MCF 10A (cell line): ENCODE data around the gene TNPO1. TPM values are rescaled to one million over a fixed set of nuclear protein-coding genes. Genes with fewer than 3 reads are reported as not detected.
A peak's percentile ranks its signal among the peaks of the same experiment; 100 is the strongest.

Source experiments
- BruUV-seq: library from RNA; stranded (reverse); fragments of 400-500 nt; replicated peaks from 2 replicates; lab custom pipeline; 2021; lab: Mats Ljungman, UMichigan
- CTCF ChIA-PET: fragments of 300-600 bp; sonication (Branson Sonifier 250); formaldehyde crosslinking; extraction: SDS; loops from one replicate; lab custom pipeline; 2021; ENCODE audit warnings: antibody characterized with exemption, inconsistent platforms; lab: Yijun Ruan, JAX
- POLR2A ChIA-PET: fragments of 300-600, 350-650 bp; sonication (Branson Sonifier 250); formaldehyde crosslinking; extraction: SDS; loops from one replicate; lab custom pipeline; 2020; ENCODE audit warnings: antibody characterized with exemption, inconsistent platforms; lab: Yijun Ruan, JAX
- DNase-seq: peaks from one replicate; pipeline ENCODE4 v3.0.0-alpha.2; 2018; ENCODE audit not compliant: unreplicated experiment
- H3K27ac Mint-ChIP-seq: one replicate; pipeline ENCODE4 v1.8.0; 2022; ENCODE audit warnings: mild to moderate bottlenecking, low read depth, mixed read lengths; ENCODE audit not compliant: unreplicated experiment
- H3K27me3 Mint-ChIP-seq: one replicate; pipeline ENCODE4 v1.8.0; 2022; ENCODE audit warnings: mixed read lengths; ENCODE audit not compliant: insufficient read depth, unreplicated experiment
- H3K36me3 Mint-ChIP-seq: one replicate; pipeline ENCODE4 v1.8.0; 2022; ENCODE audit warnings: mild to moderate bottlenecking, moderate library complexity, mixed read lengths; ENCODE audit not compliant: insufficient read depth, unreplicated experiment
- H3K4me1 Mint-ChIP-seq: one replicate; pipeline ENCODE4 v1.8.0; 2022; ENCODE audit warnings: mixed read lengths; ENCODE audit not compliant: insufficient read depth, unreplicated experiment
- H3K4me3 Mint-ChIP-seq: one replicate; pipeline ENCODE4 v1.8.0; 2022; ENCODE audit warnings: mild to moderate bottlenecking, moderate library complexity, mixed read lengths; ENCODE audit not compliant: unreplicated experiment
- H3K9me3 Mint-ChIP-seq: one replicate; pipeline ENCODE4 v1.8.0; 2022; ENCODE audit warnings: mixed read lengths; ENCODE audit not compliant: unreplicated experiment
- intact Hi-C: fragments of 100-400 bp; cut with micrococcal nuclease; formaldehyde crosslinking; loops from 2 replicates; pipeline ENCODE4 v1.14.1; 2022
- total RNA-seq: library from RNA; stranded (reverse); gene quantifications from 2 replicates; pipeline ENCODE4 v1.2.3, GENCODE V29; 2022
- TF ChIP-seq, protein P1 (sequence below): fragments of 200-600 bp; IDR thresholded peaks from one replicate; pipeline ENCODE4 v1.8.0; 2022; ENCODE audit warnings: antibody characterized with exemption, mild to moderate bottlenecking; ENCODE audit not compliant: unreplicated experiment

Gene TNPO1
- total RNA-seq, 1 experiment from 2014 or later = 167 TPM

DNA sequence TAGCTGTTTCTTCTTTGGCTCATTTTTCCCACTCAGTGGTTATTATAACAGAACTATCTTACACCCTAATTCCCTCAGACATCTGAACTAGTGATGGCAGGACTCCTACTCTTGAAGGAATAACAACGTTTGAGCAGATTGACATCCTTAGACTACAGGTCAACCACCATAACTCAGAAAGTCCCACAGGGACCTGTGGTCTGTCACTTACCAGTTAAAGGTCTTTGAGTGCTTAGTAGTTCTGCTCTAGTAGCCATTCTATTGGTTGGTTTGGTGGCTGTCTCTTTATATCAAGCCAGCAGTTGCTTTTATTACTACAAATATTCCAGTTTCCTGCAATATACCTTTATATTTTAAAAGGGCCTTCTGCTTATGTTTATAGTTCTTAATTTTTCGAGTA lies 72.1 kb downstream of the TNPO1 start:
- no peak for DNase-seq
- ChIA-PET POLR2A (interaction anchor here (0.7 to 1.1 kb wide), 2 partner anchors 19 to 74 kb away, joined by 3 read pairs; no protein-coding TSS in a partner anchor), CTCF (no interaction called here)
- TF ChIP-seq, protein P1, sequence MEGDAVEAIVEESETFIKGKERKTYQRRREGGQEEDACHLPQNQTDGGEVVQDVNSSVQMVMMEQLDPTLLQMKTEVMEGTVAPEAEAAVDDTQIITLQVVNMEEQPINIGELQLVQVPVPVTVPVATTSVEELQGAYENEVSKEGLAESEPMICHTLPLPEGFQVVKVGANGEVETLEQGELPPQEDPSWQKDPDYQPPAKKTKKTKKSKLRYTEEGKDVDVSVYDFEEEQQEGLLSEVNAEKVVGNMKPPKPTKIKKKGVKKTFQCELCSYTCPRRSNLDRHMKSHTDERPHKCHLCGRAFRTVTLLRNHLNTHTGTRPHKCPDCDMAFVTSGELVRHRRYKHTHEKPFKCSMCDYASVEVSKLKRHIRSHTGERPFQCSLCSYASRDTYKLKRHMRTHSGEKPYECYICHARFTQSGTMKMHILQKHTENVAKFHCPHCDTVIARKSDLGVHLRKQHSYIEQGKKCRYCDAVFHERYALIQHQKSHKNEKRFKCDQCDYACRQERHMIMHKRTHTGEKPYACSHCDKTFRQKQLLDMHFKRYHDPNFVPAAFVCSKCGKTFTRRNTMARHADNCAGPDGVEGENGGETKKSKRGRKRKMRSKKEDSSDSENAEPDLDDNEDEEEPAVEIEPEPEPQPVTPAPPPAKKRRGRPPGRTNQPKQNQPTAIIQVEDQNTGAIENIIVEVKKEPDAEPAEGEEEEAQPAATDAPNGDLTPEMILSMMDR = no peak
- no peaks in the 10 kb centered on the region for H3K4me1 Mint-ChIP-seq
- peaks cover 99% of the 10 kb centered on the region for H3K36me3 Mint-ChIP-seq
- no peak overlapping the region for H3K27ac Mint-ChIP-seq
- H3K27me3 Mint-ChIP-seq = no peaks in the 10 kb centered on the region
- H3K9me3 Mint-ChIP-seq = no peaks in the 10 kb centered on the region
- intact Hi-C loops = no loop called here
- H3K4me3 Mint-ChIP-seq = no peak overlapping the region
- BruUV-seq = no TSS peak

DNA sequence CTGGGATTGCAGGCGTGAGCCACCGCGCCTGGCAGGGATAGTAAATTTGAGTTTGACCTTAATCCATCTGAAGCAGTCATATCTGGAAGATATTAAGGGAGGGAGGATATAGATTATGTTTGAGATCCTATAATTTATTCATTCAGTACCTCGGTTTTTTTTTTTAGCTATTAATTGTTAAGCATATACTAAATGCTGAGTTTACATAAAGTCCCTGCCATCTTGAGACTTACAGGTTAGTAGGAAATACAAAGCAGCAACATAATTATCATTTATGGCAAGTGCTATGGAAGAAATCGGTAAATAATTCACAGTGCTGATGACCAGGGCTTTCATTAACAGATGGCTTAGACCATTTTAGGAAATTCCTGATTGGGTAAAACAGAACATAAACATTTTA lies 72.9 kb downstream of the TNPO1 start:
- Mint-ChIP-seq H3K4me3 (no peak overlapping the region), H3K27ac (no peak overlapping the region), H3K9me3 (no peaks in the 10 kb centered on the region), H3K27me3 (no peaks in the 10 kb centered on the region), H3K4me1 (no peaks in the 10 kb centered on the region), H3K36me3 (peaks cover 99% of the 10 kb centered on the region)
- TF ChIP-seq, protein P1 = no peak
- intact Hi-C loops = no loop called here
- BruUV-seq = no TSS peak
- DNase-seq = no peak
- ChIA-PET CTCF (no interaction called here), POLR2A (no interaction called here)

DNA sequence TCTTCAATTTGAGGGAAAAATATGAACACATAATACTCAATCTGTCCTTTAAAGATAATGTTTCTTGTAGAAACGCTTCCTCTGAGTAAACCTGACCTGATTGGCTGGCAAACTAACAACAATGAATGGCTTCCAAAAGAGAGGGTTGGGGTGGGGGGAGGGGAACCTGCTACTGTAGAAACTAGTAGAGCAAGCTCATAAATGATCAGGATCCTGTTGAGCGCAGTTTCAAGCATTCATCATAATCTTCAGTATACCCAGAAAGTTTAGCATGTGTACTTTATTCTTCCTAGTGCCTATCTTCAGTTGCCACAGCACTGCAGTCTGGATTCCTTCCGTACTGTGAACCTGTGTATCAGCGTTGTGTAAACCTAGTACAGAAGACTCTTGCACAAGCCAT lies 76.4 kb downstream of the TNPO1 start:
- peak overlapping the region; percentile 12 for H3K27ac Mint-ChIP-seq
- H3K4me1 Mint-ChIP-seq = no peaks in the 10 kb centered on the region
- no peak for DNase-seq
- TF ChIP-seq, protein P1 = no peak
- no peaks in the 10 kb centered on the region for H3K9me3 Mint-ChIP-seq
- BruUV-seq = no TSS peak
- CTCF ChIA-PET = no interaction called here
- H3K36me3 Mint-ChIP-seq = peaks cover 97% of the 10 kb centered on the region
- intact Hi-C loops = no loop called here
- no peaks in the 10 kb centered on the region for H3K27me3 Mint-ChIP-seq
- H3K4me3 Mint-ChIP-seq = no peak overlapping the region
- POLR2A ChIA-PET = interaction anchor here (1.2 kb wide), 1 partner anchor 22 kb away, joined by 3 read pairs; no protein-coding TSS in a partner anchor

DNA sequence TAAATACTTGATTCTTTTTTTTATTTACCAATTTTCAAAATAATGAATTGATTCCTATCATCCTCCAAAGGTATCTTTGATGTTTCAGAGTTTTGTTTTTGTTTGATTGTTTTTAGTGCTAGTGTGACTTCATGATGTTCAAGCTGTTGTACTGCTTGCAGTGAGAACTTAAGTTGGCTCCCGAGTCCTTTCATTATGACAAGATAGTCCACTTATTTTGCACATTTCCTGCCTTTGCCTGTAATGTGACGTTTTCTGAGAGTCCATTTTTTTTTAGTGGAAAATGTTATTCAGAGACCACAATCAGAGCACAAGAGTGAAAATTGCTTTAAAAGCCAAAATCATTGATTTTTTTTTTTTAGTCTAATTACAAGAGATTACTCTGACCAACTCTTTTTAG lies 79.3 kb downstream of the TNPO1 start:
- intact Hi-C loops = no loop called here
- no TSS peak for BruUV-seq
- H3K9me3 Mint-ChIP-seq = no peaks in the 10 kb centered on the region
- TF ChIP-seq, protein P1 = no peak
- no peak for DNase-seq
- H3K36me3 Mint-ChIP-seq = peaks cover 91% of the 10 kb centered on the region
- no peak overlapping the region for H3K27ac Mint-ChIP-seq
- CTCF ChIA-PET = no interaction called here
- POLR2A ChIA-PET = interaction anchor here (0.8 kb wide), 1 partner anchor 11 kb away, joined by 3 read pairs; no protein-coding TSS in a partner anchor
- no peaks in the 10 kb centered on the region for H3K4me1 Mint-ChIP-seq
- no peaks in the 10 kb centered on the region for H3K27me3 Mint-ChIP-seq
- no peak overlapping the region for H3K4me3 Mint-ChIP-seq
